GM18526 (cell line): ENCODE results near the gene ITPKB.

Experiments used
- POLR2A ChIP-seq: IDR thresholded peaks from 3 replicates; pipeline ENCODE4 v1.6.1; 2011; ENCODE audit not compliant: insufficient read length; ENCODE audit errors: extremely low read depth

Gene ITPKB

GRCh38 chr1:226677027-226678020, 61.8 kb downstream of the ITPKB start:
- TF ChIP-seq POLR2A, result no peak

GRCh38 chr1:226676381-226676780, 62.7 kb downstream of the ITPKB start:
- no peak for TF ChIP-seq POLR2A

- no peak for TF ChIP-seq POLR2A
Measured at GRCh38 chr1:226675715-226676357, 63.2 kb downstream of the ITPKB start.

GRCh38 chr1:226674892-226675714, 64.0 kb downstream of the ITPKB start:
- TF ChIP-seq POLR2A, result no peak

GRCh38 chr1:226672339-226672762, 66.7 kb downstream of the ITPKB start:
- TF ChIP-seq POLR2A, result no peak

- TF ChIP-seq POLR2A, result no peak
Measured at GRCh38 chr1:226671277-226671676, 67.8 kb downstream of the ITPKB start.

GRCh38 chr1:226670073-226670472, 69.0 kb downstream of the ITPKB start:
- no peak for TF ChIP-seq POLR2A

GRCh38 chr1:226668173-226668560, 70.9 kb downstream of the ITPKB start:
- no peak for TF ChIP-seq POLR2A

- no peak for TF ChIP-seq POLR2A
Measured at GRCh38 chr1:226666692-226667091, 72.4 kb downstream of the ITPKB start.

- no peak for TF ChIP-seq POLR2A
Measured at GRCh38 chr1:226666164-226666506, 72.9 kb downstream of the ITPKB start.

GRCh38 chr1:226665505-226666163, 73.4 kb downstream of the ITPKB start:
- no peak for TF ChIP-seq POLR2A

GRCh38 chr1:226664413-226665101, 74.5 kb downstream of the ITPKB start:
- TF ChIP-seq POLR2A, result no peak

GRCh38 chr1:226663327-226663704, 75.8 kb downstream of the ITPKB start:
- TF ChIP-seq POLR2A, result no peak

- no peak for TF ChIP-seq POLR2A
Measured at GRCh38 chr1:226662642-226663326, 76.3 kb downstream of the ITPKB start.
